ENCODE data around the gene SETD2. TPM values are rescaled to one million over a fixed set of nuclear protein-coding genes. Genes with fewer than 3 reads are reported as not detected.
"Not testable (repeated sequence)": the region's sequence is repeated elsewhere in the genome, so short reads cannot be mapped to it uniquely, and the experiment has no call there.

SETD2 gene
- total RNA-seq, 2 donors from 2014 or later = 40.8 to 48.3 TPM

DNA sequence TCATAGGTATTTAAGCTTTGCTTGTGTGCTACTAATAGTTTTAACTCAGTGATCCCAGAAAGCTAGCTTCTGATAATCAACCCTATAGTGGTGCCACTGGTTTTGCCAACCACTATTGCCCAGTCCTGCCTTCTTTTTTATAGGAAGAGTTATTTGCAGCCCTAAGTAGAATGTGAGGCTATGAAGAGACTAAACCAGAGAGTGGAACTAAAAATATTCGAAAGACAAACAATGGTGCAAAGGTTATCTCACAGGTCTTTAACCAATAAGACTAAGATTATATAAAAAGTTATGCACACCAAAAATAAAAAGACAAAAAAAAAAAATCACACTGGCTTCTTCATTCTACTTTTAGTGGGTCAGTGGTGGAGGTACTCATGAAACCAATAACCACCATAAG is 98.9 kb downstream of the SETD2 start:
- Mint-ChIP-seq H3K27me3 (no peaks in the 10 kb centered on the region), H3K4me1 (ENCODE audit: low read depth in 2 of 2) (peaks cover 4 to 12% of the 10 kb centered on the region in 2 donors), H3K36me3 (peaks cover 9% of the 10 kb centered on the region), H3K27ac (peak overlapping the region in 1 of 2 donors; percentile 18), H3K9me3 (no peaks in the 10 kb centered on the region), H3K4me3 (no peak overlapping the region)
- no peak for ATAC-seq
- no peak for DNase-seq (ENCODE audit: low spot score)

- peak; percentile 81 to 92 for ATAC-seq
- peaks cover 16% of the 10 kb centered on the region for H3K36me3 Mint-ChIP-seq
- no peak for DNase-seq (ENCODE audit: low spot score)
- H3K27ac Mint-ChIP-seq = peak overlapping the region; percentile 52 to 79
- peaks cover 30 to 34% of the 10 kb centered on the region in 2 donors for H3K4me1 Mint-ChIP-seq (ENCODE audit: low read depth in 2 of 2)
- H3K27me3 Mint-ChIP-seq = no peaks in the 10 kb centered on the region
- peak overlapping the region; percentile 38 for H3K4me3 Mint-ChIP-seq
- H3K9me3 Mint-ChIP-seq = no peaks in the 10 kb centered on the region
These were observed 106.7 kb downstream of the SETD2 start for GRCh38 chr3:47057212-47057671.

DNA sequence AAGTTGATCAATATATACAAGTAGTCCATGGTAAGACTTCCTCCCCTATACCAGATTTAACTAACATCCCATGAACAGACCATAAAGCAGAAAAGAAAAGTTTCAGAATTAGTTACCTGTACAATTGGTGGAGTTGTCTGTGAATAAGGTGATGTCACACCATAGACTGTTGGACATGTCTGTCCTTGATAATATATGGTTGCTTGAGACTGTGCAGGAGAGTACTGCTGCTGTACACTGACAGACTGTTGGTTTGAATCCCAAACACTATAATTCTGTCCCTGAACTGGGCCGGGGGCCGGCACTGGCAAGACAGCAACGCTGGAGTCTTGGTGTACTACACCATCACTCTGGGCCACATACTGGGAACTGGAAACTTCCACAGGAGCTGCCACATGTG is 107.2 kb downstream of the SETD2 start:
- Mint-ChIP-seq H3K4me1 (ENCODE audit: low read depth in 2 of 2) (peaks cover 30 to 34% of the 10 kb centered on the region in 2 donors), H3K27me3 (no peaks in the 10 kb centered on the region), H3K4me3 (peak overlapping the region; percentile 38), H3K36me3 (peaks cover 11% of the 10 kb centered on the region), H3K27ac (peak overlapping the region; percentile 52 to 79), H3K9me3 (no peaks in the 10 kb centered on the region)
- ATAC-seq (peak in 1 of 2 donors; percentile 48), DNase-seq (ENCODE audit: low spot score) (no peak)

- Mint-ChIP-seq H3K9me3 (no peaks in the 10 kb centered on the region), H3K27ac (peak overlapping the region; percentile 39 to 61), H3K4me3 (no peak overlapping the region), H3K36me3 (peaks cover 11% of the 10 kb centered on the region), H3K27me3 (no peaks in the 10 kb centered on the region), H3K4me1 (ENCODE audit: low read depth in 2 of 2) (peaks cover 34 to 37% of the 10 kb centered on the region in 2 donors)
- ATAC-seq (peak in 1 of 2 donors; percentile 69), DNase-seq (ENCODE audit: low spot score) (no peak)
These were observed 109.5 kb downstream of the SETD2 start for GRCh38 chr3:47054412-47054811.

GRCh38 chr3:47047673-47048072 is 116.2 kb downstream of the SETD2 start:
- peaks cover 13 to 15% of the 10 kb centered on the region in 2 donors for H3K4me1 Mint-ChIP-seq (ENCODE audit: low read depth in 2 of 2)
- no peak for DNase-seq (ENCODE audit: low spot score)
- no peak overlapping the region for H3K4me3 Mint-ChIP-seq
- no peaks in the 10 kb centered on the region for H3K36me3 Mint-ChIP-seq
- H3K9me3 Mint-ChIP-seq = no peaks in the 10 kb centered on the region
- ATAC-seq = peak; percentile 69 to 72
- H3K27me3 Mint-ChIP-seq = no peaks in the 10 kb centered on the region
- peak overlapping the region; percentile 35 to 79 for H3K27ac Mint-ChIP-seq

GRCh38 chr3:47047069-47047468 is 116.8 kb downstream of the SETD2 start:
- H3K27ac Mint-ChIP-seq = peak overlapping the region; percentile 35 to 79
- no peaks in the 10 kb centered on the region for H3K27me3 Mint-ChIP-seq
- no peak overlapping the region for H3K4me3 Mint-ChIP-seq
- H3K36me3 Mint-ChIP-seq = no peaks in the 10 kb centered on the region
- DNase-seq (ENCODE audit: low spot score) = no peak
- no peaks in the 10 kb centered on the region for H3K9me3 Mint-ChIP-seq
- peaks cover 13 to 15% of the 10 kb centered on the region in 2 donors for H3K4me1 Mint-ChIP-seq (ENCODE audit: low read depth in 2 of 2)
- no peak for ATAC-seq

GRCh38 chr3:47042231-47042791 is 121.6 kb downstream of the SETD2 start:
- H3K4me1 Mint-ChIP-seq (ENCODE audit: low read depth in 2 of 2) = peaks cover 17 to 20% of the 10 kb centered on the region in 2 donors
- DNase-seq (ENCODE audit: low spot score) = no peak
- no peak overlapping the region for H3K4me3 Mint-ChIP-seq
- no peaks in the 10 kb centered on the region for H3K27me3 Mint-ChIP-seq
- H3K27ac Mint-ChIP-seq = no peak overlapping the region
- no peaks in the 10 kb centered on the region for H3K9me3 Mint-ChIP-seq
- ATAC-seq = no peak
- peaks cover 16% of the 10 kb centered on the region for H3K36me3 Mint-ChIP-seq

- H3K27ac Mint-ChIP-seq = no peak overlapping the region
- ATAC-seq (no peak), DNase-seq (ENCODE audit: low spot score) (no peak)
- no peaks in the 10 kb centered on the region for H3K9me3 Mint-ChIP-seq
- H3K4me1 Mint-ChIP-seq (ENCODE audit: low read depth in 2 of 2) = peaks cover 19 to 20% of the 10 kb centered on the region in 2 donors
- H3K4me3 Mint-ChIP-seq = no peak overlapping the region
- peaks cover 18% of the 10 kb centered on the region for H3K36me3 Mint-ChIP-seq
- H3K27me3 Mint-ChIP-seq = no peaks in the 10 kb centered on the region
These were observed 122.8 kb downstream of the SETD2 start for GRCh38 chr3:47041114-47041513.

GRCh38 chr3:47037302-47037701 is 126.6 kb downstream of the SETD2 start:
- ATAC-seq; DNase-seq (ENCODE audit: low spot score); H3K9me3 Mint-ChIP-seq; H3K27me3 Mint-ChIP-seq: not testable (repeated sequence)
- peaks cover 25% of the 10 kb centered on the region for H3K36me3 Mint-ChIP-seq
- peak overlapping the region; percentile 63 for H3K4me3 Mint-ChIP-seq
- H3K27ac Mint-ChIP-seq = peak overlapping the region; percentile 64 to 78
- H3K4me1 Mint-ChIP-seq (ENCODE audit: low read depth in 2 of 2) = peaks cover 20 to 25% of the 10 kb centered on the region in 2 donors

GRCh38 chr3:47036145-47036544 is 127.8 kb downstream of the SETD2 start:
- Mint-ChIP-seq H3K9me3 (no peaks in the 10 kb centered on the region), H3K27ac (no peak overlapping the region), H3K4me1 (ENCODE audit: low read depth in 2 of 2) (peaks cover 24 to 25% of the 10 kb centered on the region in 2 donors), H3K27me3 (no peaks in the 10 kb centered on the region), H3K36me3 (peaks cover 25% of the 10 kb centered on the region), H3K4me3 (no peak overlapping the region)
- ATAC-seq (no peak), DNase-seq (ENCODE audit: low spot score) (no peak)

DNA sequence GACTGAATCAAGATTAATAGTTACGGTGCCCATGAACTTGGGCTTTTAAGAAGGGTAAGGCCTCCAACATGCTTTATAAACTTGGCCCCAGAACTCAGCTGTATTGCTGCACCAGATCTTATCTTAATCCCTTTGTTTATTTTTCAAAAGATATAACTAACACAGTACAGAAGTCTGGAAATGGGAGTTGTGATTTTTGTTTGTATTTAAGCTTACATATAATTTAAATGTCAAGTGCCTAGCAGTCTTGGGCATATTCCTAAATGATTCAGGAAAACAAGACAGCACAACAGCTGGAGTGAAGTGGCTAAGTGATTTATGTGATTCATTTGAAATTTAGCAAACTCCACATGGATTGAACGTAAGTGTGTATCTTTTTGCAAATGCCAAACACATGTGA is 128.3 kb downstream of the SETD2 start:
- DNase-seq (ENCODE audit: low spot score) (no peak), ATAC-seq (no peak)
- H3K27me3 Mint-ChIP-seq = no peaks in the 10 kb centered on the region
- no peak overlapping the region for H3K4me3 Mint-ChIP-seq
- no peak overlapping the region for H3K27ac Mint-ChIP-seq
- H3K9me3 Mint-ChIP-seq = no peaks in the 10 kb centered on the region
- H3K4me1 Mint-ChIP-seq (ENCODE audit: low read depth in 2 of 2) = peaks cover 29% of the 10 kb centered on the region in 2 donors
- H3K36me3 Mint-ChIP-seq = peaks cover 22% of the 10 kb centered on the region

- H3K27ac Mint-ChIP-seq = no peak overlapping the region
- no peak for DNase-seq (ENCODE audit: low spot score)
- H3K9me3 Mint-ChIP-seq = no peaks in the 10 kb centered on the region
- ATAC-seq = no peak
- no peak overlapping the region for H3K4me3 Mint-ChIP-seq
- H3K4me1 Mint-ChIP-seq (ENCODE audit: low read depth in 2 of 2) = peaks cover 26 to 27% of the 10 kb centered on the region in 2 donors
- no peaks in the 10 kb centered on the region for H3K27me3 Mint-ChIP-seq
- H3K36me3 Mint-ChIP-seq = peaks cover 15% of the 10 kb centered on the region
These were observed 128.9 kb downstream of the SETD2 start for GRCh38 chr3:47034868-47035489.

DNA sequence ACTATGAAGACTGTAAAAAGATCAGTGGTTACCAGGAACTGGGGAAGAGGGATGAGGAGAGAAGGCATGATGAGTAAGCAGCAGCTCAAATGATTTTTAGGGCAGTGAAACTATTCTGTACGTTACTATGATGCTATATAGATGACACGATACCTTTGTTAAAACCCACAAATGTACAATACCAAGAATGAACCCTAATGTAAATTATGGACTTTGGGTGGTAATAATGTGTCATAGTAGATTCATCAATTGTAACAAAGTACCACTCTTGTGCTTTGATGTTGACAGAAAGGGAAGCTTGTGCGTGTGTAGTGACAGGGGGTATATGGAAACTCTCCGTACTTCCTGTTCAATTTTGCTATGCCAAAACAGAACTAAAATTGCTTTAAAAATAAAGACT is 132.9 kb downstream of the SETD2 start:
- H3K9me3 Mint-ChIP-seq; H3K4me3 Mint-ChIP-seq; H3K27me3 Mint-ChIP-seq; DNase-seq (ENCODE audit: low spot score): not testable (repeated sequence)
- peak overlapping the region; percentile 1 to 6 for H3K27ac Mint-ChIP-seq
- H3K36me3 Mint-ChIP-seq = peaks cover 11% of the 10 kb centered on the region
- H3K4me1 Mint-ChIP-seq (ENCODE audit: low read depth in 2 of 2) = peaks cover 14 to 19% of the 10 kb centered on the region in 2 donors
- peak in 1 of 2 donors; percentile 24 for ATAC-seq

- no peak overlapping the region for H3K27ac Mint-ChIP-seq
- H3K36me3 Mint-ChIP-seq = peaks cover 5% of the 10 kb centered on the region
These were observed 135.2 kb downstream of the SETD2 start for GRCh38 chr3:47028667-47029066.

More at GRCh38 chr3:47028667-47029066, 135.2 kb downstream of the SETD2 start:
- peaks cover 29 to 30% of the 10 kb centered on the region in 2 donors for H3K4me1 Mint-ChIP-seq (ENCODE audit: low read depth in 2 of 2)
- no peak overlapping the region for H3K4me3 Mint-ChIP-seq
- ATAC-seq (no peak), DNase-seq (ENCODE audit: low spot score) (no peak)
- no peaks in the 10 kb centered on the region for H3K9me3 Mint-ChIP-seq
- H3K27me3 Mint-ChIP-seq = no peaks in the 10 kb centered on the region
